IPS-20b (cell line): ENCODE results near the gene CCDC57.

Experiments
- H3K27ac ChIP-seq: one replicate; pipeline ENCODE4 v1.5.1; 2013; ENCODE audit warnings: low read length
- H3K27me3 ChIP-seq: 2 replicates; pipeline ENCODE4 v1.6.1; 2013; ENCODE audit warnings: mild to moderate bottlenecking, low read length, inconsistent platforms; ENCODE audit not compliant: insufficient read depth
- H3K36me3 ChIP-seq: 2 replicates; pipeline ENCODE4 v1.6.1; 2013; ENCODE audit warnings: low read depth, mild to moderate bottlenecking, inconsistent platforms, low read length, moderate library complexity; ENCODE audit not compliant: insufficient read depth
- H3K4me1 ChIP-seq: 2 replicates; pipeline ENCODE4 v1.6.1; 2013; ENCODE audit warnings: mild to moderate bottlenecking, control low read depth, inconsistent platforms, low read length, moderate library complexity; ENCODE audit not compliant: insufficient read depth
- H3K4me3 ChIP-seq: 2 replicates; pipeline ENCODE4 v1.5.1; 2013; ENCODE audit warnings: mild to moderate bottlenecking, low read length, inconsistent platforms
- H3K9ac ChIP-seq: 2 replicates; pipeline ENCODE4 v1.6.1; 2013; ENCODE audit warnings: low read depth, mild to moderate bottlenecking, inconsistent platforms, low read length, moderate library complexity
- H3K9me3 ChIP-seq: 2 replicates; pipeline ENCODE4 v1.6.1; 2013; ENCODE audit warnings: mild to moderate bottlenecking, low read depth, low read length, inconsistent platforms; ENCODE audit not compliant: insufficient read depth

CCDC57 gene

GRCh38 chr17:82237746-82238471, 25.3 kb upstream of the CCDC57 start:
- 0 out of 2 replicates have a peak, but pooled peaks cover 3% of the 10 kb centered on the region for H3K4me1 ChIP-seq

GRCh38 chr17:82237083-82237745, 24.6 kb upstream of the CCDC57 start:
- Histone ChIP-seq H3K4me1 (0 out of 2 replicates have a peak, but pooled peaks cover 3% of the 10 kb centered on the region), H3K9me3 (no peaks in the 10 kb centered on the region), H3K4me3 (no peak overlapping the region), H3K27me3 (peaks cover 4% of the 10 kb centered on the region; the same call in 1 of the 2 replicates), H3K9ac (no peak overlapping the region), H3K36me3 (0 out of 2 replicates have a peak, but pooled peaks cover 6% of the 10 kb centered on the region), H3K27ac (no peak overlapping the region)

More at GRCh38 chr17:82237746-82238471, 25.3 kb upstream of the CCDC57 start:
- Histone ChIP-seq H3K9ac (no peak overlapping the region), H3K4me3 (no peak overlapping the region), H3K27ac (no peak overlapping the region), H3K27me3 (no peaks in the 10 kb centered on the region; the same call in 1 of the 2 replicates), H3K36me3 (peaks cover 13% of the 10 kb centered on the region), H3K9me3 (no peaks in the 10 kb centered on the region)

- no peak overlapping the region for H3K9ac ChIP-seq
- 0 out of 2 replicates have a peak, but pooled peaks cover 2% of the 10 kb centered on the region for H3K36me3 ChIP-seq
- 0 out of 2 replicates have a peak, but pooled peaks cover 3% of the 10 kb centered on the region for H3K4me1 ChIP-seq
Observed at GRCh38 chr17:82236142-82236971, 23.7 kb upstream of the CCDC57 start.

GRCh38 chr17:82235775-82236141, 23.1 kb upstream of the CCDC57 start:
- no peaks in the 10 kb centered on the region for H3K36me3 ChIP-seq
- no peak overlapping the region for H3K27ac ChIP-seq
- H3K4me1 ChIP-seq, result 0 out of 2 replicates have a peak, but pooled peaks cover 3% of the 10 kb centered on the region

More at GRCh38 chr17:82236142-82236971, 23.7 kb upstream of the CCDC57 start:
- Histone ChIP-seq H3K4me3 (no peak overlapping the region), H3K27ac (no peak overlapping the region), H3K9me3 (no peaks in the 10 kb centered on the region), H3K27me3 (peaks cover 13% of the 10 kb centered on the region)

GRCh38 chr17:82235056-82235774, 22.6 kb upstream of the CCDC57 start:
- H3K27ac ChIP-seq, result no peak overlapping the region
- H3K9ac ChIP-seq, result no peak overlapping the region
- no peak overlapping the region for H3K4me3 ChIP-seq
- peaks cover 24% of the 10 kb centered on the region for H3K27me3 ChIP-seq
- H3K9me3 ChIP-seq, result no peaks in the 10 kb centered on the region
- H3K36me3 ChIP-seq, result no peaks in the 10 kb centered on the region
- 0 out of 2 replicates have a peak, but pooled peaks cover 3% of the 10 kb centered on the region for H3K4me1 ChIP-seq

More at GRCh38 chr17:82235775-82236141, 23.1 kb upstream of the CCDC57 start:
- Histone ChIP-seq H3K27me3 (peaks cover 19% of the 10 kb centered on the region), H3K9me3 (no peaks in the 10 kb centered on the region), H3K9ac (no peak overlapping the region), H3K4me3 (no peak overlapping the region)

- 0 out of 2 replicates have a peak, but pooled peaks cover 3% of the 10 kb centered on the region for H3K4me1 ChIP-seq
- no peaks in the 10 kb centered on the region for H3K36me3 ChIP-seq
- no peak overlapping the region for H3K27ac ChIP-seq
- H3K9ac ChIP-seq, result no peak overlapping the region
- no peaks in the 10 kb centered on the region for H3K9me3 ChIP-seq
- H3K4me3 ChIP-seq, result no peak overlapping the region
- H3K27me3 ChIP-seq, result peaks cover 32% of the 10 kb centered on the region
Observed at GRCh38 chr17:82234211-82235055, 21.8 kb upstream of the CCDC57 start.

- H3K9ac ChIP-seq, result no peak overlapping the region
- no peak overlapping the region for H3K4me3 ChIP-seq
- H3K27me3 ChIP-seq, result peaks cover 43% of the 10 kb centered on the region
- H3K9me3 ChIP-seq, result no peaks in the 10 kb centered on the region
- H3K27ac ChIP-seq, result no peak overlapping the region
- H3K4me1 ChIP-seq, result 0 out of 2 replicates have a peak, but pooled peaks cover 3% of the 10 kb centered on the region
- no peaks in the 10 kb centered on the region for H3K36me3 ChIP-seq
Observed at GRCh38 chr17:82232876-82233785, 20.5 kb upstream of the CCDC57 start.

GRCh38 chr17:82232322-82232820, 19.7 kb upstream of the CCDC57 start:
- no peak overlapping the region for H3K27ac ChIP-seq
- no peak overlapping the region for H3K9ac ChIP-seq
- H3K9me3 ChIP-seq, result no peaks in the 10 kb centered on the region
- H3K4me3 ChIP-seq, result peak overlapping the region; percentile 59; the same call in 1 of the 2 replicates
- peaks cover 51% of the 10 kb centered on the region for H3K27me3 ChIP-seq
- H3K4me1 ChIP-seq, result 0 out of 2 replicates have a peak, but pooled peaks cover 3% of the 10 kb centered on the region
- H3K36me3 ChIP-seq, result no peaks in the 10 kb centered on the region

GRCh38 chr17:82231562-82232321, 19.1 kb upstream of the CCDC57 start:
- Histone ChIP-seq H3K9ac (no peak overlapping the region), H3K27ac (no peak overlapping the region), H3K27me3 (peaks cover 57% of the 10 kb centered on the region), H3K36me3 (no peaks in the 10 kb centered on the region), H3K9me3 (no peaks in the 10 kb centered on the region), H3K4me3 (peak overlapping the region; percentile 59), H3K4me1 (0 out of 2 replicates have a peak, but pooled peaks cover 3% of the 10 kb centered on the region)
